Colonic mucosa (tissue), 4 donors: ENCODE measurements around the gene SLC1A1. TPM values are rescaled to one million over a fixed set of nuclear protein-coding genes. Genes with fewer than 3 reads are reported as not detected.

Experiments
- DNase-seq: peaks from one replicate; pipeline ENCODE4 v3.0.0-alpha.2; 2020
- H3K27ac ChIP-seq: fragments of 200-600 bp; one replicate; pipeline ENCODE4 v1.8.0; 2021
- H3K27me3 ChIP-seq: fragments of 200-600 bp; one replicate; pipeline ENCODE4 v1.8.0; 2021
- H3K36me3 ChIP-seq: fragments of 200-600 bp; one replicate; pipeline ENCODE4 v1.8.0; 2021
- H3K4me1 ChIP-seq: fragments of 200-600 bp; one replicate; pipeline ENCODE4 v1.8.0; 2021; ENCODE audit warnings: mild to moderate bottlenecking
- H3K4me3 ChIP-seq: fragments of 200-600 bp; one replicate; pipeline ENCODE4 v1.8.0; 2021
- H3K9ac ChIP-seq, 2 donors: one replicate each; pipeline ENCODE4 v1.7.0; 2013; ENCODE audit warnings: control low read depth in 2 of 2, low read depth in 2 of 2, low read length in 2 of 2
- H3K9me3 ChIP-seq: fragments of 200-600 bp; one replicate; pipeline ENCODE4 v1.8.0; 2021
- CTCF ChIP-seq: fragments of 200-600 bp; IDR thresholded peaks from one replicate; pipeline ENCODE4 v1.8.0; 2022; ENCODE audit warnings: antibody characterized with exemption, mild to moderate bottlenecking
- intact Hi-C: fragments of 100-400 bp; cut with DNase I; formaldehyde crosslinking; loops from one replicate; pipeline ENCODE4 v1.14.1; 2022
- total RNA-seq, 2 donors: library from RNA; stranded (reverse); fragmentation: NEBNext Ultra II Directional in 1 of 2; extraction: Animal tissue kit (Norgen Biotek cat#: 25700) in 1 of 2; gene quantifications; one replicate each; pipeline ENCODE4 v1.2.1, GENCODE V29; 2021
- donor health status: healthy.
- donor health status: DM: no; HTN: no; CAD: no.
- donor health status: DM: no; HTN: no; CAD: no.

SLC1A1 gene
- total RNA-seq, 2 donors from 2014 or later = 9.1 to 25.0 TPM

- DNase-seq = no peak
- no peak for TF ChIP-seq CTCF
- H3K27me3 ChIP-seq = no peaks in the 10 kb centered on the region
- H3K9me3 ChIP-seq = no peaks in the 10 kb centered on the region
- no peak overlapping the region for H3K4me3 ChIP-seq
- H3K4me1 ChIP-seq = no peaks in the 10 kb centered on the region
- H3K27ac ChIP-seq = no peak overlapping the region
- intact Hi-C loops = no loop called here
- no peak overlapping the region for H3K9ac ChIP-seq
- no peaks in the 10 kb centered on the region for H3K36me3 ChIP-seq
These were observed 129.9 kb downstream of the SLC1A1 start for GRCh38 chr9:4620057-4620765.

- no peak overlapping the region for H3K4me3 ChIP-seq
- no peaks in the 10 kb centered on the region for H3K36me3 ChIP-seq
- no peak for DNase-seq
- no peaks in the 10 kb centered on the region for H3K27me3 ChIP-seq
- TF ChIP-seq CTCF = no peak
- no peaks in the 10 kb centered on the region for H3K9me3 ChIP-seq
- H3K27ac ChIP-seq = no peak overlapping the region
- intact Hi-C loops = no loop called here
- no peak overlapping the region for H3K9ac ChIP-seq
- no peaks in the 10 kb centered on the region for H3K4me1 ChIP-seq
These were observed 130.8 kb downstream of the SLC1A1 start for GRCh38 chr9:4620881-4621555.

GRCh38 chr9:4622016-4622415 lies 131.7 kb downstream of the SLC1A1 start:
- Histone ChIP-seq H3K27me3 (no peaks in the 10 kb centered on the region), H3K36me3 (no peaks in the 10 kb centered on the region), H3K27ac (no peak overlapping the region), H3K4me1 (no peaks in the 10 kb centered on the region), H3K9ac (no peak overlapping the region), H3K4me3 (no peak overlapping the region), H3K9me3 (no peaks in the 10 kb centered on the region)
- intact Hi-C loops = no loop called here
- DNase-seq = no peak
- no peak for TF ChIP-seq CTCF

GRCh38 chr9:4630836-4631235 lies 140.6 kb downstream of the SLC1A1 start:
- no peaks in the 10 kb centered on the region for H3K9me3 ChIP-seq
- no peaks in the 10 kb centered on the region for H3K4me1 ChIP-seq
- no peak overlapping the region for H3K9ac ChIP-seq
- DNase-seq = no peak
- H3K27me3 ChIP-seq = no peaks in the 10 kb centered on the region
- intact Hi-C loops = no loop called here
- H3K36me3 ChIP-seq = no peaks in the 10 kb centered on the region
- no peak for TF ChIP-seq CTCF
- H3K4me3 ChIP-seq = no peak overlapping the region
- H3K27ac ChIP-seq = no peak overlapping the region

Other genes with a start within 250 kb of the SLC1A1 start
- 10 to 100 TPM; 10.1 to 17.6 TPM for gene GLIS3, start 190.4 kb upstream of the SLC1A1 start, total RNA-seq
- gene PLPP6, start 171.8 kb downstream of the SLC1A1 start, total RNA-seq = 10 to 100 TPM; 15.6 to 17.8 TPM
- 1 to 10 TPM; 5.0 to 6.8 TPM for gene SPATA6L, start 176.0 kb downstream of the SLC1A1 start, total RNA-seq
- gene CDC37L1, start 189.1 kb downstream of the SLC1A1 start, total RNA-seq = 10 to 100 TPM; 11.4 to 16.1 TPM